Upper lobe of left lung (tissue), 6 donors: Measurements from ENCODE around the gene IQCH. TPM values are rescaled to one million over a fixed set of nuclear protein-coding genes. Genes with fewer than 3 reads are reported as not detected.
A peak's percentile ranks its signal among the peaks of the same experiment; 100 is the strongest.

Experiments
- ATAC-seq, 2 donors: fragments of 200-7000 bp; cut with Tn5 transposase; one replicate each; pipeline ENCODE4 v1.9.1; 2022; ENCODE audit warnings: mild to moderate bottlenecking in 2 of 2, moderate library complexity in 2 of 2; ENCODE audit not compliant: low FRiP score in 2 of 2
- DNase-seq, 2 donors: peaks; one replicate each; pipeline ENCODE4 v3.0.0-alpha.2; 2019 to 2020
- H3K27ac ChIP-seq, 4 donors: fragments of 200-600 bp; sonication (generic); one replicate each; pipeline ENCODE4 v1.5.1; 2016 to 2019
- H3K27me3 ChIP-seq, 4 donors: fragments of 200-600 bp; sonication (generic); one replicate each; pipeline ENCODE4 v1.5.1; 2017 to 2019
- H3K36me3 ChIP-seq, 4 donors: fragments of 200-600 bp; sonication (generic); one replicate each; pipeline ENCODE4 v1.5.1; 2016 to 2019
- H3K4me1 ChIP-seq, 4 donors: fragments of 200-600 bp; sonication (generic); one replicate each; pipeline ENCODE4 v1.5.1; 2018 to 2019
- H3K4me3 ChIP-seq, 4 donors: fragments of 200-600 bp; sonication (generic); one replicate each; pipeline ENCODE4 v1.5.1; 2017 to 2019; ENCODE audit warnings: mild to moderate bottlenecking in 2 of 4, moderate library complexity in 1 of 4
- H3K9me3 ChIP-seq, 4 donors: fragments of 200-600 bp; sonication (generic); one replicate each; pipeline ENCODE4 v1.5.1; 2018 to 2019
- EP300 ChIP-seq, 4 donors: sonication (generic); formaldehyde crosslinking; IDR thresholded peaks; one replicate each; pipeline ENCODE4 v1.5.1; 2017; ENCODE audit warnings: antibody characterized with exemption in 4 of 4, control low read depth in 2 of 4
- POLR2A ChIP-seq, 4 donors: fragments of 450-650 bp; IDR thresholded peaks; one replicate each; pipeline ENCODE4 v1.5.1; 2016 to 2017; ENCODE audit warnings: antibody characterized with exemption in 4 of 4, mild to moderate bottlenecking in 2 of 4
- POLR2AphosphoS5 ChIP-seq, 2 donors: sonication (generic); formaldehyde crosslinking; IDR thresholded peaks; one replicate each; pipeline ENCODE4 v1.5.1; 2017; ENCODE audit warnings: antibody characterized with exemption in 2 of 2
- WGBS, 2 donors: methylation state at CpG; one replicate each; pipeline ENCODE4 v1.1.5; 2017 to 2018; 5-methylcytosine and 5-hydroxymethylcytosine counted together
- total RNA-seq, 6 donors: library from RNA; depleted of rRNA in 4 of 6; stranded (reverse); fragments of >200 nt in 4 of 6; gene quantifications; one replicate each; pipeline versions ENCODE4 v1.1.0 to v1.2.1, GENCODE V29; 2016 to 2021
- TF ChIP-seq, protein P1 (sequence below), 6 experiments: fragments of 450-650 bp in 4 of 6; fragments of 200-600 bp in 2 of 6; sonication (generic) in 2 of 6; IDR thresholded peaks; one replicate each; pipeline ENCODE4 v1.5.1; 2016 to 2019; ENCODE audit warnings: antibody characterized with exemption in 6 of 6
- donor health status: DM: no; HTN: no; CAD: no; lungs with moderate emphysema.
- donor health status: DM: no; HTN: yes; CAD: no; lungs with severe emphysema.

Gene IQCH
- total RNA-seq, 6 donors from 2014 or later = 1.0 to 18.0 (median 2.7) TPM

DNA sequence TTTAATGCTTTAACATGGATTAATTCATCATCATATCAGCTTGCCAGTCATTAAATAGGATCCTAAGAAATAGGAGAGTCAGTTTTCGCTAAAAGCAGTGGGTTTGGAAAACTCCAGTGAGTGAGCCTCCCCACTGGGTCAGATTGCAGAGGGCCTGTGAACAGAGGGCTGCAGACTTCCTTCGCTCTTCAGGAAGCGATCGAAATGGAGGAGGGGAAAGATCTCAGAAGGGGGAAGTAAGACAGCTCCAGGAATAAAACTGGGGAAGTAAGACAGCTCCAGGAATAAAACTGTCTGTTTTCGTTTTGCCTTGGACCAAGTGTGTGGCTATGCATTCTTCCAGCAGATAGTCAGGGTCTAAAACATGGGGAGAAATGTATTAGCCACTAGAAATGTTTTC, 141.5 kb downstream of the IQCH start:
- H3K9me3 ChIP-seq = no peaks in the 10 kb centered on the region
- H3K27me3 ChIP-seq = no peaks in the 10 kb centered on the region
- 63 to 66% methylated on average over 5 of the region's 5 CpGs for WGBS, 2 donors
- TF ChIP-seq, protein P1, sequence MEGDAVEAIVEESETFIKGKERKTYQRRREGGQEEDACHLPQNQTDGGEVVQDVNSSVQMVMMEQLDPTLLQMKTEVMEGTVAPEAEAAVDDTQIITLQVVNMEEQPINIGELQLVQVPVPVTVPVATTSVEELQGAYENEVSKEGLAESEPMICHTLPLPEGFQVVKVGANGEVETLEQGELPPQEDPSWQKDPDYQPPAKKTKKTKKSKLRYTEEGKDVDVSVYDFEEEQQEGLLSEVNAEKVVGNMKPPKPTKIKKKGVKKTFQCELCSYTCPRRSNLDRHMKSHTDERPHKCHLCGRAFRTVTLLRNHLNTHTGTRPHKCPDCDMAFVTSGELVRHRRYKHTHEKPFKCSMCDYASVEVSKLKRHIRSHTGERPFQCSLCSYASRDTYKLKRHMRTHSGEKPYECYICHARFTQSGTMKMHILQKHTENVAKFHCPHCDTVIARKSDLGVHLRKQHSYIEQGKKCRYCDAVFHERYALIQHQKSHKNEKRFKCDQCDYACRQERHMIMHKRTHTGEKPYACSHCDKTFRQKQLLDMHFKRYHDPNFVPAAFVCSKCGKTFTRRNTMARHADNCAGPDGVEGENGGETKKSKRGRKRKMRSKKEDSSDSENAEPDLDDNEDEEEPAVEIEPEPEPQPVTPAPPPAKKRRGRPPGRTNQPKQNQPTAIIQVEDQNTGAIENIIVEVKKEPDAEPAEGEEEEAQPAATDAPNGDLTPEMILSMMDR (IDR thresholded peaks at IDR 0.05) = no peak
- TF ChIP-seq POLR2A (IDR thresholded peaks at IDR 0.05) (no peak), EP300 (IDR thresholded peaks at IDR 0.05) (no peak), POLR2AphosphoS5 (IDR thresholded peaks at IDR 0.05) (no peak)
- no peaks in the 10 kb centered on the region for H3K4me1 ChIP-seq
- no peaks in the 10 kb centered on the region for H3K36me3 ChIP-seq
- H3K27ac ChIP-seq = no peak overlapping the region
- DNase-seq (no peak), ATAC-seq (peak in 1 of 2 donors; percentile 48)
- no peak overlapping the region for H3K4me3 ChIP-seq

DNA sequence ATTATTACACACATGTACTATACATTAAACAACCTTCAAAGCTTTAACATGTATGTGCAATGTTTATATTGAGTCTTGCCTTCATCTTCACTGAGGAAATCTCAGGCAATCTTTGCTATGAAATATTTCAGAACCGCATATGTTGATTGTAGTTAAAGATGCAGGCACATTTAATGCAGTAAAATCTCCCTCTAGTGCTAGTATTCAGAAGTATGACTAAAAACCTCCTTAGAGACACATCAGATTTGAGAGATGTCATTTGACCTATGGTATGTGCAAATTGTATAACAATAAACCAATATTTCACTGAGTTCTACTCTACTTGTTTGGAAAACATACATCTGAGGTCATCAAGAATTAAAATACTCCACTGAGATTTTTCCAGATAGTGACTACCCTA, 142.6 kb downstream of the IQCH start:
- no peak for ATAC-seq
- no peak overlapping the region for H3K27ac ChIP-seq
- no peak for TF ChIP-seq EP300 (IDR thresholded peaks at IDR 0.05)
- TF ChIP-seq POLR2A (IDR thresholded peaks at IDR 0.05) = no peak
- TF ChIP-seq, protein P1 (IDR thresholded peaks at IDR 0.05) = no peak
- TF ChIP-seq POLR2AphosphoS5 (IDR thresholded peaks at IDR 0.05) = no peak
- H3K4me1 ChIP-seq = no peaks in the 10 kb centered on the region
- WGBS, 2 donors = 74 to 80% methylated on average over 1 of the region's 1 CpG
- H3K9me3 ChIP-seq = no peaks in the 10 kb centered on the region
- no peak overlapping the region for H3K4me3 ChIP-seq
- H3K36me3 ChIP-seq = no peaks in the 10 kb centered on the region
- no peak for DNase-seq
- H3K27me3 ChIP-seq = no peaks in the 10 kb centered on the region

DNA sequence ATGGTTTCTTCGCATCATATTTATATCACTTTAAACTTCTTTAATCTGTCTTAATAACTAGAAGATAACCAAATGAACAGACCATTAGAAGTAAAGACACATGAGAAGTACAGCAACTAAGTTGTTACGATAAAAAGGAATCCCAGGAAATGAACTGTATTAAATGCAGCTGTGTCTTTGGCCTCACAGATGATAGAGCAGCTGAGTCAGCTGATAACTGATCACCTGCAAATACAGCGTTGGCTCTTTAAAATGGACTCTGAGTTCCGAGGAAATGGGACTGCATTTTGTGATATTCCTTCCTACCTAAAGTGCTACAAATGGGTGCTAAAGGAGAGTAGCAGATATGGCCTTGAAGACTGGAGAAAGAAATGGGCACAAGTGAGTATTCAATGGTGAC, 145.3 kb downstream of the IQCH start:
- TF ChIP-seq EP300 (IDR thresholded peaks at IDR 0.05) = no peak
- no peaks in the 10 kb centered on the region for H3K36me3 ChIP-seq
- ATAC-seq (no peak), DNase-seq (no peak)
- no peaks in the 10 kb centered on the region for H3K27me3 ChIP-seq
- no peaks in the 10 kb centered on the region for H3K4me1 ChIP-seq
- H3K27ac ChIP-seq = no peak overlapping the region
- no peaks in the 10 kb centered on the region for H3K9me3 ChIP-seq
- 95% methylated on average over 4 of the region's 4 CpGs for WGBS, 2 donors
- no peak overlapping the region for H3K4me3 ChIP-seq

DNA sequence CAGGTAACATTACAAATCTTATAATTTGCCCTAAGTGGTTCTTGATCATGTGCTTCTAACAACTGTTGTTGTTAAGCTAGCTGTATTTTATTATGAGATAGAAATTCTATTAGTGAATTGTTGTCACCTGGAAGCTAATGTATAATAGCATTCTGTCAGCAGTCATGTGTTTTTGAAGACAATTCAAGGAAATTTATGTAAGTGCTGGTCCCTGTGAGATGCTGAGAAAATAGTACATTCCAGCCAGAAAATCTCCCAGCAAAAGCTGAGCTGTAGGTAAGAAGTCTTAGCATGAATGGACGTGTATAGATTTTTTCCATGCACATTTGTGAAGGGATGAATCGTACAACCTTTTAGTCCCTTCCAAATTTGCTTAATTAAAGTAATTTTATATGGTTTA, 146.3 kb downstream of the IQCH start:
- Histone ChIP-seq H3K36me3 (no peaks in the 10 kb centered on the region), H3K9me3 (no peaks in the 10 kb centered on the region), H3K27ac (no peak overlapping the region), H3K27me3 (no peaks in the 10 kb centered on the region), H3K4me3 (no peak overlapping the region), H3K4me1 (no peaks in the 10 kb centered on the region)
- WGBS, 2 donors = 88 to 92% methylated on average over 2 of the region's 2 CpGs
- ATAC-seq = no peak
- TF ChIP-seq POLR2A (IDR thresholded peaks at IDR 0.05) = no peak
- no peak for TF ChIP-seq POLR2AphosphoS5 (IDR thresholded peaks at IDR 0.05)
- TF ChIP-seq, protein P1 (IDR thresholded peaks at IDR 0.05) = no peak
- TF ChIP-seq EP300 (IDR thresholded peaks at IDR 0.05) = no peak
- no peak for DNase-seq

DNA sequence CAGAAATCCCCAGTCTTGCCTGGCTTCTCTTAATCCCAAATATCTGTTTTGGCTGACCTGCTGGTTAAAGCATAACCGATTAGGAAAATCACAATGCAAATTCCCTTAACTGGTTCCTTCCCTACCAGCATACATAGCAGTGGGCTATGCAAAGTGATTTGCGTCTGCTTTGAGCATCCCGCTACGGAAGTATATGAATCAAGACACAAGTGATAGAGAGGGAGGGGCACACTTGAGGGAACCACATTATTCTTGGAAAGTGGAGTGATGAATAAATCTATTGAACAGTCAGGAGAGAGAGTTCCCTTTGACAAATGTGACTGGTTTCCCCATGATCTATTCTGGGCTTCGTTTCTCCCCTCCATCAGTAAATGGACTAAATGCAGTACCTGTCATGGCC, 146.8 kb downstream of the IQCH start:
- ATAC-seq (no peak), DNase-seq (no peak)
- Histone ChIP-seq H3K9me3 (no peaks in the 10 kb centered on the region), H3K27me3 (no peaks in the 10 kb centered on the region), H3K4me1 (no peaks in the 10 kb centered on the region), H3K27ac (no peak overlapping the region), H3K36me3 (no peaks in the 10 kb centered on the region), H3K4me3 (no peak overlapping the region)
- TF ChIP-seq EP300 (IDR thresholded peaks at IDR 0.05) (no peak), POLR2A (IDR thresholded peaks at IDR 0.05) (no peak), POLR2AphosphoS5 (IDR thresholded peaks at IDR 0.05) (no peak)
- TF ChIP-seq, protein P1 (IDR thresholded peaks at IDR 0.05) = no peak
- 85 to 90% methylated on average over 5 of the region's 5 CpGs for WGBS, 2 donors
